HepG2 (cell line): ENCODE data around the gene DNAJC8. TPM values are rescaled to one million over a fixed set of nuclear protein-coding genes. Genes with fewer than 3 reads are reported as not detected.
A peak's percentile ranks its signal among the peaks of the same experiment; 100 is the strongest.

ENCODE experiments used
- ARHGAP35 ChIP-seq: sonication (generic); formaldehyde crosslinking; IDR thresholded peaks from 2 replicates; pipeline ENCODE4 v1.9.0; 2022; ENCODE audit warnings: mild to moderate bottlenecking, inconsistent platforms, moderate library complexity, missing genetic modification reagents, borderline replicate concordance
- ATF7 ChIP-seq, 2 experiments: fragments of 450-650 bp in 1 of 2; sonication (generic) in 1 of 2; formaldehyde crosslinking in 1 of 2; IDR thresholded peaks; 2 replicates each; pipeline versions ENCODE4 v1.4.0 to v1.6.1; 2016 to 2020; ENCODE audit warnings: antibody characterized with exemption in 1 of 2, mild to moderate bottlenecking in 1 of 2, missing genetic modification reagents in 1 of 2
- DMAP1 ChIP-seq: IDR thresholded peaks from 2 replicates; pipeline ENCODE4 v1.6.1; 2016
- FOSL1 ChIP-seq: sonication (generic); formaldehyde crosslinking; IDR thresholded peaks from 2 replicates; pipeline ENCODE4 v1.9.0; 2021; ENCODE audit warnings: missing genetic modification reagents, borderline replicate concordance
- IKZF5 ChIP-seq: IDR thresholded peaks from 2 replicates; pipeline ENCODE4 v1.6.1; 2018; ENCODE audit warnings: missing genetic modification reagents, mild to moderate bottlenecking, missing compliant biosample characterization
- NFIC ChIP-seq: IDR thresholded peaks from 2 replicates; pipeline ENCODE4 v1.6.1; 2012; ENCODE audit warnings: mild to moderate bottlenecking, low read length, inconsistent platforms
- POLR2A ChIP-seq, 2 experiments: IDR thresholded peaks; 2 replicates each; pipeline ENCODE4 v1.6.1; 2011; ENCODE audit warnings: low read depth in 2 of 2, low read length in 2 of 2, mild to moderate bottlenecking in 1 of 2, moderate library complexity in 1 of 2; ENCODE audit not compliant: insufficient read depth in 1 of 2
- PRDM10 ChIP-seq: sonication (generic); formaldehyde crosslinking; IDR thresholded peaks from 2 replicates; pipeline ENCODE4 v1.4.0; 2020; ENCODE audit warnings: low read depth, missing genetic modification reagents
- TARDBP ChIP-seq: sonication (generic); formaldehyde crosslinking; IDR thresholded peaks from 2 replicates; pipeline ENCODE4 v1.8.0; 2022; ENCODE audit warnings: mild to moderate bottlenecking, missing genetic modification reagents
- ZBTB10 ChIP-seq: sonication (generic); formaldehyde crosslinking; IDR thresholded peaks from 2 replicates; pipeline ENCODE4 v1.4.0; 2020; ENCODE audit warnings: missing genetic modification reagents, borderline replicate concordance
- ZFP1 ChIP-seq: IDR thresholded peaks from 2 replicates; pipeline ENCODE4 v1.6.1; 2016
- ZFP36 ChIP-seq: fragments of 150-350 bp; IDR thresholded peaks from 2 replicates; pipeline ENCODE4 v1.6.1; 2018; ENCODE audit warnings: borderline replicate concordance, low read length, low read depth; ENCODE audit not compliant: partially characterized antibody
- ZGPAT ChIP-seq: IDR thresholded peaks from 2 replicates; pipeline ENCODE4 v1.6.1; 2016; ENCODE audit warnings: mild to moderate bottlenecking
- ZNF205 ChIP-seq: IDR thresholded peaks from 2 replicates; pipeline ENCODE4 v1.6.1; 2018; ENCODE audit warnings: missing biosample characterization, missing genetic modification reagents
- ZNF431 ChIP-seq: sonication (generic); formaldehyde crosslinking; IDR thresholded peaks from 2 replicates; pipeline ENCODE4 v1.9.0; 2022; ENCODE audit warnings: missing genetic modification reagents, low read depth, mild to moderate bottlenecking, borderline replicate concordance
- ZNF549 ChIP-seq: sonication (generic); formaldehyde crosslinking; IDR thresholded peaks from 2 replicates; pipeline ENCODE4 v1.5.0; 2020; ENCODE audit warnings: missing genetic modification reagents
- ZNF737 ChIP-seq: sonication (generic); formaldehyde crosslinking; IDR thresholded peaks from 2 replicates; pipeline ENCODE4 v1.5.0; 2020; ENCODE audit warnings: missing genetic modification reagents, mild to moderate bottlenecking, borderline replicate concordance
- polyA plus RNA-seq, 8 experiments: library from polyadenylated mRNA; depleted of rRNA in 3 of 8; stranded (reverse) in 7 of 8; unstranded in 1 of 8; fragments of >200 nt; fragmentation: Illumina TruSeq in 4 of 8; extraction: Trizol in 4 of 8; gene quantifications; 2 replicates each; pipeline versions ENCODE4 v1.2.1 to v1.2.3, GENCODE V29; 2011 to 2016; ENCODE audit warnings: low read depth in 4 of 8, missing spikeins in 1 of 8, mixed read lengths in 1 of 8; ENCODE audit not compliant: insufficient read depth in 1 of 8
- total RNA-seq, 5 experiments: library from RNA; depleted of rRNA; stranded (reverse); fragments of >200 nt; fragmentation: Illumina TruSeq; extraction: Trizol; gene quantifications; 2 replicates each; pipeline ENCODE4 v1.2.3, GENCODE V29; 2016; ENCODE audit warnings: low read depth in 1 of 5

Gene DNAJC8
- total and polyA plus RNA-seq, 2 of the 13 experiments (the other 11 are each of a cell fraction or from before 2014, with no cell fraction given), result 54.5 to 126 TPM

- TF ChIP-seq ZBTB10 (0 out of 2 replicates have a peak, but pooled peaks have one; percentile 56), ATF7 (IDR thresholded peaks at IDR 0.05) (no peak), ATF7 (CRISPR knock-in tag; IDR thresholded peaks at IDR 0.05) (0 out of 2 replicates have a peak, but pooled peaks have one; percentile 25), NFIC (no peak), POLR2A (IDR thresholded peaks at IDR 0.05; ENCODE audit: insufficient read depth in 1 of 2, low read depth in 2 of 2, low read length in 2 of 2) (peak; percentile 95 to 99), FOSL1 (no peak), ARHGAP35 (0 out of 2 replicates have a peak, but pooled peaks have one; percentile 21), TARDBP (CRISPR knock-in tag) (peak; percentile 80), PRDM10 (CRISPR knock-in tag) (no peak), ZFP36 (no peak), DMAP1 (0 out of 2 replicates have a peak, but pooled peaks have one; percentile 20), ZGPAT (peak; percentile 74), ZNF737 (0 out of 2 replicates have a peak, but pooled peaks have one; percentile 60), IKZF5 (CRISPR knock-in tag) (no peak; the same call in 1 of the 2 replicates), ZFP1 (CRISPR knock-in tag) (peak; percentile 11), ZNF205 (CRISPR knock-in tag) (0 out of 2 replicates have a peak, but pooled peaks have one; percentile 60), ZNF431 (CRISPR knock-in tag) (no peak), ZNF549 (no peak)
These were observed 3.2 kb upstream of the DNAJC8 start, which contains the start of gene ATP5IF1 (continued) for GRCh38 chr1:28235755-28236655.
